Activated T-cell treated with anti-CD3 and anti-CD28 coated beads, Interleukin-2, amount 50 U/mL, for 48 hours (primary cell): ENCODE results near the gene CLBA1.

Experiments used
- DNase-seq, 2 experiments: peaks; one replicate each; pipeline ENCODE4 v3.0.0-alpha.2; 2020

The CLBA1 gene

GRCh38 chr14:105006831-105007592 is 21.4 kb downstream of the CLBA1 start:
- no peak for DNase-seq

GRCh38 chr14:105007593-105008264 is 22.1 kb downstream of the CLBA1 start:
- DNase-seq, result no peak

- no peak for DNase-seq
Measured at GRCh38 chr14:105010106-105010505, 24.5 kb downstream of the CLBA1 start.

GRCh38 chr14:105010891-105011291 is 25.3 kb downstream of the CLBA1 start:
- DNase-seq, result no peak

- DNase-seq, result no peak
Measured at GRCh38 chr14:105011312-105011990, 25.9 kb downstream of the CLBA1 start.

- DNase-seq, result no peak
Measured at GRCh38 chr14:105012171-105012985, 26.8 kb downstream of the CLBA1 start.

- no peak for DNase-seq
Measured at GRCh38 chr14:105013150-105013785, 27.7 kb downstream of the CLBA1 start.

GRCh38 chr14:105014032-105014431 is 28.4 kb downstream of the CLBA1 start:
- DNase-seq, result no peak

GRCh38 chr14:105014631-105015030 is 29.0 kb downstream of the CLBA1 start:
- DNase-seq, result no peak

GRCh38 chr14:105015242-105015641 is 29.7 kb downstream of the CLBA1 start:
- DNase-seq, result no peak

- DNase-seq, result no peak
Measured at GRCh38 chr14:105015905-105016304, 30.3 kb downstream of the CLBA1 start.

- no peak for DNase-seq
Measured at GRCh38 chr14:105018414-105018813, 32.8 kb downstream of the CLBA1 start.

GRCh38 chr14:105019861-105020814 is 34.5 kb downstream of the CLBA1 start:
- peak; percentile 72 to 75 for DNase-seq

GRCh38 chr14:105020815-105021655 is 35.4 kb downstream of the CLBA1 start, which contains the start of gene CDCA4:
Gene CDCA4, minus strand, starts transcription at chr14:105021083. Its CDS starts 9,154 bp downstream, at chr14:105011929.
- peak; percentile 99 for DNase-seq

- peak; percentile 63 for DNase-seq
Measured at GRCh38 chr14:105021656-105022275, 36.2 kb downstream of the CLBA1 start.

GRCh38 chr14:105022276-105022670 is 36.7 kb downstream of the CLBA1 start:
- no peak for DNase-seq

- DNase-seq, result no peak
Measured at GRCh38 chr14:105023144-105023543, 37.6 kb downstream of the CLBA1 start.

- DNase-seq, result no peak
Measured at GRCh38 chr14:105023791-105024480, 38.3 kb downstream of the CLBA1 start.

- DNase-seq, result no peak
Measured at GRCh38 chr14:105025429-105025828, 39.8 kb downstream of the CLBA1 start.
